Subcutaneous abdominal adipose tissue (tissue), 5 donors: ENCODE results near the gene ITPR1.
"Not testable (repeated sequence)": the region's sequence is repeated elsewhere in the genome, so short reads cannot be mapped to it uniquely, and the experiment has no call there.

Source experiments
- H3K27ac ChIP-seq: one replicate; pipeline ENCODE4 v1.7.0; 2013; ENCODE audit warnings: low read depth, mild to moderate bottlenecking, inconsistent platforms, low read length, moderate library complexity
- H3K27me3 ChIP-seq, 5 donors: one replicate each; pipeline ENCODE4 v1.7.0; 2013; ENCODE audit warnings: low read length in 5 of 5, inconsistent platforms in 1 of 5; ENCODE audit not compliant: control insufficient read depth in 5 of 5, insufficient read depth in 4 of 5
- H3K36me3 ChIP-seq, 5 donors: one replicate each; pipeline ENCODE4 v1.7.0; 2013; ENCODE audit warnings: low read length in 5 of 5; ENCODE audit not compliant: control insufficient read depth in 5 of 5, insufficient read depth in 5 of 5
- H3K4me1 ChIP-seq, 5 donors: one replicate each; pipeline ENCODE4 v1.7.0; 2013; ENCODE audit warnings: low read length in 5 of 5, mild to moderate bottlenecking in 3 of 5, moderate library complexity in 1 of 5; ENCODE audit not compliant: control insufficient read depth in 5 of 5, insufficient read depth in 5 of 5
- H3K4me3 ChIP-seq, 5 donors: one replicate each; pipeline ENCODE4 v1.7.0; 2013; ENCODE audit warnings: low read length in 5 of 5, low read depth in 1 of 5
- H3K9ac ChIP-seq, 5 donors: one replicate each; pipeline ENCODE4 v1.7.0; 2013; ENCODE audit warnings: low read length in 5 of 5, mild to moderate bottlenecking in 4 of 5, moderate library complexity in 3 of 5
- H3K9me3 ChIP-seq, 5 donors: one replicate each; pipeline ENCODE4 v1.7.0; 2013; ENCODE audit warnings: low read length in 5 of 5; ENCODE audit not compliant: control insufficient read depth in 5 of 5
- donor health status: healthy.
- donor health status: healthy.
- donor health status: healthy.
- donor health status: healthy.
- donor health status: healthy.

ITPR1 gene

DNA sequence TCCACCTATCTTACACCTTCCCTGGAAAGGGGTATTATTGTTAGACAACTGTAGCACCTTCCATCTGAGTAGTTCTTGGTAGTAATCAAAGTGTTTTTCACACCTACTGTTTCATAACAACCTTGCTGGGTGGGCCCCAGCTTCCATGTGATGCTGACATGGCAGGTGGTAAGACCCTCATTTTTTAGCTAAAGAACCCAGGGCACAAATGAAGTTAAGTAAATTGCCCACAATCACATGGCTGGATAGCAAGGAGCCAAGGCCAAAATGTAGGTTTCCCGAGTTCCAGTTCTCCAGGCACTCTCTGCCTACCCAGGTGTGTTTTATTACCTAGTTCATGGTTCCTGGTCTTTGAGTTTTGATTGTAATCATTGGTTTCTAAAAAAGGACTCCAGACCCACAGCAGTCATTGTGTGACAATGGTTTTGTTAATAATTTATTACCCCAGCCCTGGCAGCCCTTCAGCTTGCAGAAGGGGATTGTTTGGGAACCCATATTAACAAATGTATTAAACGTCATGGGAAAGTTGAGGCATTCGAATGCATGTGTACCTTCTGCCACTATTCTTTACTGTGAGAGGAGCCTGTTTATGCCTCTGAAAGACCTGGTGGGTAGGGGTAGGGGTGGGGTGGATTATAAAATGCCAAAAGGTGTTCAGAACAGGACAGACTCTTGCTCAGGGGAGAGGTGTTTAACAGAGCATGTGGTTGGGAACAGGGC, 263.9 kb downstream of the ITPR1 start:
- no peaks in the 10 kb centered on the region for H3K27me3 ChIP-seq
- peaks cover 0 to 3% (median 0%) of the 10 kb centered on the region in 5 donors for H3K9me3 ChIP-seq
- peaks cover 3 to 5% (median 3%) of the 10 kb centered on the region in 5 donors for H3K4me1 ChIP-seq
- H3K27ac ChIP-seq, result no peak overlapping the region
- no peak overlapping the region for H3K9ac ChIP-seq
- no peak overlapping the region for H3K4me3 ChIP-seq
- H3K36me3 ChIP-seq, result peaks cover 0 to 5% (median 2%) of the 10 kb centered on the region in 5 donors

DNA sequence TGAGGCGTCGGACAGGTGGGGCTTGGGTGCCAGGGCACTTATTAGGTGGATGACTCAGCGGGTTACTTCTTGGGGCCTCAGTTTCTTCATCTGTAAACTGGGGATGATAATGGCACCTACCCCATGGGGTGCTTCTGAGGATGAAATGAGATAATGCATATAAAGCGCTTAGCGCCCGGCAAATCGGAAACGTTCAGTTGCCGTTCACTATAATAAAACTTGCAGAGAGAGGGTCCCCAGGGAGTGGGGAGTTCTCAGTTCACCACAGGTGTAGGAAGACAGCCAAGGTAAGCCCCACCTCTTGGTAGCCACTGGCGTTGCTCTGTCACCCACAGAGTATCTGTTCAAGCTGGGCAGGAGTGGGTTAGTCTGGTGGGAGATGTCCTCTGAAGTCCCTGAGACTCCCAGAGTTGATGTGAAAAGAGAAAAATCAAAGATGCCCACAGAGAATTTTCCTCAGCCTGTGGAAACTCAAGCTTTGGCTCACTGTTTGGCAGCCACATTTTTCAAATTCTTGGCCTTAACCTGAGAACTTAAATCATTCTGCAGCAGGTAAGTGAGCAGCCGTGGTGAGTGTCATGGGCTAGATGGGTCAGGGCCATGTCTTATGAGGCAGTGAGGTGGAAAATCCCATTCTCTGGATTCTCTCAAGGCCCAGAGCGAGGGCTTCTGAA, 264.6 kb downstream of the ITPR1 start:
- Histone ChIP-seq H3K36me3 (peaks cover 0 to 5% (median 2%) of the 10 kb centered on the region in 5 donors), H3K9me3 (peaks cover 0 to 3% (median 0%) of the 10 kb centered on the region in 5 donors), H3K27me3 (no peaks in the 10 kb centered on the region), H3K4me3 (no peak overlapping the region), H3K27ac (no peak overlapping the region), H3K9ac (no peak overlapping the region), H3K4me1 (no peaks in the 10 kb centered on the region)

DNA sequence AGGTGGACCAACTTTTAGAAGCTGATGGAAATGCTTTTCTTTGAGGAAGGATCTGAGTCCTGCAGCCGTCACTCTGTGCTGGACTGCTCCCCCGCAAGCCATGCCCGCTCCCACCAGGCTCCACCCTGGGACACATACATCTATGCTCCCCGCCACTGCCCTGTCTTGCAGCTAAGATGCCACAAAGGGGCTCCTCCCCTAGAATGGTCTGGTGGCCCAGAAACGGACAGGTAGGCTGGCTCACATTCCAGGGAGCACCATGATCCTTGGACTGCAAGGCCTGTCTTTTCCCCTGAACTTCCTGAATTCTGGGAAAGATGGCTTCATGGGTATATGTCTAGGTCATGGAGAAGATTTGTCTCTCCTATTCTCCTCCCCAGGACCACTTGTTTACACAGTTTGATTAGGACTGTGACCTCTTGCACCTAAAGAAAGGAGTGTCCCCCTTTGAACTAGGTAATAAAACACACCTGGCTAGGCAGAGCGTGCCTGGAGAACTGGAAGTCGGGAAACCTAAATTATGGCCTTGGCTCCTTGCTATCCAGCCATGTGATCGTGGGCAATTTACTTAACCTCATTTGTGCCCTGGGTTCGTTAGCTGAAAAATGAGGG, 265.2 kb downstream of the ITPR1 start:
- Histone ChIP-seq H3K36me3 (peaks cover 0 to 5% (median 2%) of the 10 kb centered on the region in 5 donors), H3K9me3 (peaks cover 0 to 3% (median 0%) of the 10 kb centered on the region in 5 donors), H3K4me3 (no peak overlapping the region), H3K4me1 (no peaks in the 10 kb centered on the region), H3K9ac (no peak overlapping the region), H3K27ac (no peak overlapping the region), H3K27me3 (no peaks in the 10 kb centered on the region)

DNA sequence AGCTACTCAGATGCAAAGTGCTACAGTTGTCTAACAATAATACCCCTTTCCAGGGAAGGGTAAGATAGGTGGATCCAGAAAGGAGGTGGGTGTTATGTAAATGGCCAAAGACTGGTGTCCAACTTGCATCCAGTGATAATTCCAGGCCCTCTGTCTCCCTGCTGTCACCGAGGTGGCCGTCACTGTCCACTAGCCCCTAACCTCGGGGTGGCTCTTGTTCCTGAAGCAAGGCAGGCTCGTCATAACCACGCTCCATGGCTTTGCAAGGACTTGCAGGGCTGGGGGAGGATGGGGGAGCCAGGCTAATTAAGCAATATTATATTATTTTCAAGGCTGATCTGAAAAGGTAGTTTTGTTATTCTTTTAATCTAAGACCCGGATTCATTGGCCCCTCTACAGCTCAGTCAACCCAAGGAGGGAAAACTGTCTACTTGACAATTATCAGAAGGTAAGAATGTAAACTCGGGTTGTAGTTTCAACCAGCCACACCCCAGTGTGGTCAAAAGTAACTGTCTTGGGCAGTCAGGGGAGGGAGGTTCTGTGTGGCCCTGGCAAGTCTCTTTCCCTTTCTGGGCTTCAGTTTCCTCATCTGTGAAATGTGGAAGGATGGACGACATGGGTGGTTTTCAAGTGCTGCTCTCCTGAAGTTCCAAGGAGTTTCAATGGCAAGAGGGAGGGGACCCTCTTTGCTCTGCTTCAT, 266.0 kb downstream of the ITPR1 start:
- H3K4me3 ChIP-seq, result no peak overlapping the region
- H3K9me3 ChIP-seq, result peaks cover 0 to 3% (median 0%) of the 10 kb centered on the region in 5 donors
- peaks cover 0 to 5% (median 2%) of the 10 kb centered on the region in 5 donors for H3K36me3 ChIP-seq
- no peaks in the 10 kb centered on the region for H3K27me3 ChIP-seq
- H3K9ac ChIP-seq, result no peak overlapping the region
- H3K27ac ChIP-seq, result no peak overlapping the region
- H3K4me1 ChIP-seq, result no peaks in the 10 kb centered on the region

DNA sequence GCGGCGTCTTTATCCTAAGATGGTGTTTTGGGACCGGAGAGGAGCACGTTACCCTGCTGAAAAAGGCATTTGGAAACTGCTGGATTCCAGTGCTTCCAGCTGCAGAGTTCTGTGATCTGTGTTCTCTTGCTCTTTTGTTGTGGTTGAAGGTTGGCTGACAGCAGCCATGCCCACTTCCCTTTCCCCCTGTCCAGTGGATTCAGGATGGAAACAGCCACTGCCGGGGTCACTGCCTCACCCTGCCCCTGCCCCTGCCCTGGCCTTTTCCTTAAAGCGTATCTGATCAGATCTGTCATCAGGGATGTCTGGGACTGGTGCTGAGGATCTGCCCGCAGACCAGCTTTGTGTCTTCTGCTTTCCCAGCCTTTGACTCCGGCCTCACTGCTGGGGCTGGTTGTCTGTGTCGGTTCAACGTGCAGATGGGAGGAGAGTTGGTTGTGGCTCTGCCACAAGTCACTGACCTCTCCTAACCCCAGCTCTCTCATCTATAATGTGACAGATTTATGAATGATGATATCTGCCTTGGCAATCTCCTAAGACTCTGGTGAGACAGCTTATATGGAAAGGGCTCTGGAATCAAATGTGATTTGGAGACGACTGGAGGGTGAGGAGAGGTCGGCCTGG, 266.7 kb downstream of the ITPR1 start:
- Histone ChIP-seq H3K4me3 (no peak overlapping the region), H3K9ac (no peak overlapping the region), H3K9me3 (peaks cover 0 to 3% (median 0%) of the 10 kb centered on the region in 5 donors), H3K27ac (no peak overlapping the region), H3K4me1 (no peaks in the 10 kb centered on the region), H3K36me3 (peaks cover 0 to 5% (median 2%) of the 10 kb centered on the region in 5 donors), H3K27me3 (no peaks in the 10 kb centered on the region)

DNA sequence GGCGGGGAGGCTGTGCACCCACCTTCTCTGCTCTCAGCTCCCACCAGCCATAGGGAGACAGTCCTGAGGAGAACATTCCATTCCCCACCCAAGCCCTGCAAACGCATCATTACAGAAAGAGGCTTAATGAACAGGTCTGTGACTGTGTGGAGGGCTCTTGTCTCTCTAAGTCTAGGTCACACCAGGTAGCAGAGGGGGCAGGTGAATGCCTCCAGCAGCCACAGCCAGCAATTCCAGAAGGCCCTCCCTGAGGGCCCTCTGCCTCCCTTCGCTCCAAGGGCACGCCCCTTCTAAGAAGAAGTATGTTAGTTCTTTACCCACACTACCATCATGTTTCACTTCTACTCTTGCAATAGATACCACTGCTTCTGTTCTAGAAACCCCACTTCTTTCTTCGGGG, 268.6 kb downstream of the ITPR1 start:
- Histone ChIP-seq H3K36me3 (peaks cover 0 to 5% (median 2%) of the 10 kb centered on the region in 5 donors), H3K27ac (no peak overlapping the region), H3K27me3 (no peaks in the 10 kb centered on the region), H3K4me1 (no peaks in the 10 kb centered on the region), H3K9ac (no peak overlapping the region), H3K4me3 (no peak overlapping the region), H3K9me3 (peaks cover 0 to 11% (median 4%) of the 10 kb centered on the region in 5 donors)

GRCh38 chr3:4762481-4763230, 269.5 kb downstream of the ITPR1 start:
- not testable (repeated sequence) for H3K27ac ChIP-seq, H3K4me1 ChIP-seq, H3K9ac ChIP-seq, H3K4me3 ChIP-seq, H3K27me3 ChIP-seq, H3K36me3 ChIP-seq
- peaks cover 0 to 11% (median 4%) of the 10 kb centered on the region in 5 donors for H3K9me3 ChIP-seq

DNA sequence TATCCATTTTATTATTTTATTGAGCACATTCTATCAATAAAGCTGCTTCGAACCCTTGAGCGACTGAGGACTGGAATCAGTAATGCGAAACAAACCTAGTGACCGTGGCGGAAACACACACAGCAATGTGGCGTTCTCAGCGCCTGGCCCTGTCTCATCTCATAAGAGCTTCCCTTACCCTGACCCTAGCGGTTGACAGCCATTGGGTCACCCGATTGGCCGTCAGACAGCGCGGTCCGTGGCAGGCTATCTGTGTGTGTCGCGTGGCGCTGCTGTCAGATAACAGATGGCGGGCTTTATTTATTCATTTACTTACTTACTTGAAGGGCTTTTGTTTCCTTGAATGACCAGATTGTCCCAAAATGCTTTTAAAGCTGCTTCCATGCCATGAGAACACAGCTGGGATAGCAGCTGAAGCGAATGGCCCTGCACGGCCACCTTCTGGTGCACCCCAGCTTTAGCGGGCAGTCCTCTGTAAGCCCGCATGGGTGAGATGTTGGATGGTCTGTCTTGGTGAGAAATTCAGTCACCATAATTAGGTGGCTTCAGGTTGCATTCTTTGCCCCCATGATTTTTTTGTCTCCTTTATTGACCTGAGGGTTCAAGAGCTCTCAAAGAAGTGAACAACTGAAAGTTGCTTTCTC, 270.6 kb downstream of the ITPR1 start:
- H3K27ac ChIP-seq, result no peak overlapping the region
- H3K4me1 ChIP-seq, result peaks cover 0 to 3% (median 0%) of the 10 kb centered on the region in 5 donors
- peaks cover 0 to 11% (median 4%) of the 10 kb centered on the region in 5 donors for H3K9me3 ChIP-seq
- peaks cover 0 to 17% (median 7%) of the 10 kb centered on the region in 5 donors for H3K36me3 ChIP-seq
- no peak overlapping the region for H3K9ac ChIP-seq
- no peaks in the 10 kb centered on the region for H3K27me3 ChIP-seq
- H3K4me3 ChIP-seq, result no peak overlapping the region

GRCh38 chr3:4765212-4765611, 272.1 kb downstream of the ITPR1 start:
- peaks cover 0 to 14% (median 5%) of the 10 kb centered on the region in 5 donors for H3K36me3 ChIP-seq
- H3K27me3 ChIP-seq, result no peaks in the 10 kb centered on the region
- no peak overlapping the region for H3K9ac ChIP-seq
- H3K27ac ChIP-seq, result no peak overlapping the region
- no peak overlapping the region for H3K4me3 ChIP-seq
- peaks cover 0 to 3% (median 0%) of the 10 kb centered on the region in 5 donors for H3K4me1 ChIP-seq
- H3K9me3 ChIP-seq, result peaks cover 0 to 11% (median 4%) of the 10 kb centered on the region in 5 donors
